H1 (cell line): ENCODE data around the gene KHSRP. TPM values are rescaled to one million over a fixed set of nuclear protein-coding genes. Genes with fewer than 3 reads are reported as not detected.

Experiments
- CEBPB ChIP-seq: IDR thresholded peaks from 2 replicates; pipeline ENCODE4 v1.6.1; 2012; ENCODE audit warnings: low read depth, low read length
- NANOG ChIP-seq: IDR thresholded peaks from 2 replicates; pipeline ENCODE4 v1.6.1; 2011; ENCODE audit warnings: low read length, low read depth, mild to moderate bottlenecking, inconsistent platforms; ENCODE audit not compliant: insufficient read depth, poor library complexity, severe bottlenecking
- POU5F1 ChIP-seq: IDR thresholded peaks from 2 replicates; pipeline ENCODE4 v1.6.1; 2011; ENCODE audit warnings: low read depth, mild to moderate bottlenecking, low read length, moderate library complexity
- RAD21 ChIP-seq, 2 experiments: IDR thresholded peaks in 1 of 2; conservative IDR thresholded peaks in 1 of 2; 2 replicates each; pipeline ENCODE4 v1.6.1; 2011; ENCODE audit warnings: low read depth in 2 of 2, low read length in 2 of 2, improper control_type of control experiment in 1 of 2, inconsistent platforms in 1 of 2, mild to moderate bottlenecking in 1 of 2, moderate library complexity in 1 of 2
- RBBP5 ChIP-seq: IDR thresholded peaks from 2 replicates; pipeline ENCODE4 v1.7.1; 2012; ENCODE audit warnings: low read depth, mild to moderate bottlenecking, inconsistent platforms, low read length, moderate library complexity, borderline replicate concordance
- TAF7 ChIP-seq: optimal IDR thresholded peaks from 2 replicates; pipeline ENCODE3; 2011; ENCODE audit warnings: low read depth, mild to moderate bottlenecking, inconsistent platforms, low read length, moderate library complexity, borderline replicate concordance
- polyA plus RNA-seq, 7 experiments: library from polyadenylated mRNA; depleted of rRNA in 3 of 7; stranded (reverse) in 5 of 7; unstranded in 2 of 7; fragments of >200 nt in 5 of 7; fragments of 200-250 nt in 2 of 7; gene quantifications; 1 replicate in 5 of 7; 2 replicates in 1 of 7; 4 replicates in 1 of 7; pipeline versions ENCODE4 v1.2.1 to v1.2.3, GENCODE V29; 2011 to 2013; ENCODE audit warnings: missing spikeins in 2 of 7, mixed read lengths in 2 of 7
- total RNA-seq: library from RNA; stranded (reverse); fragmentation: NEBNext Ultra II Directional; extraction: Animal tissue kit (Norgen Biotek cat#: 25700); gene quantifications from 2 replicates; pipeline ENCODE4 v1.2.1, GENCODE V29; 2021

The KHSRP gene
- total and polyA plus RNA-seq, 2 of the 8 experiments (the other 6 are each of a cell fraction or from before 2014, with no cell fraction given): 143 to 573 TPM

DNA sequence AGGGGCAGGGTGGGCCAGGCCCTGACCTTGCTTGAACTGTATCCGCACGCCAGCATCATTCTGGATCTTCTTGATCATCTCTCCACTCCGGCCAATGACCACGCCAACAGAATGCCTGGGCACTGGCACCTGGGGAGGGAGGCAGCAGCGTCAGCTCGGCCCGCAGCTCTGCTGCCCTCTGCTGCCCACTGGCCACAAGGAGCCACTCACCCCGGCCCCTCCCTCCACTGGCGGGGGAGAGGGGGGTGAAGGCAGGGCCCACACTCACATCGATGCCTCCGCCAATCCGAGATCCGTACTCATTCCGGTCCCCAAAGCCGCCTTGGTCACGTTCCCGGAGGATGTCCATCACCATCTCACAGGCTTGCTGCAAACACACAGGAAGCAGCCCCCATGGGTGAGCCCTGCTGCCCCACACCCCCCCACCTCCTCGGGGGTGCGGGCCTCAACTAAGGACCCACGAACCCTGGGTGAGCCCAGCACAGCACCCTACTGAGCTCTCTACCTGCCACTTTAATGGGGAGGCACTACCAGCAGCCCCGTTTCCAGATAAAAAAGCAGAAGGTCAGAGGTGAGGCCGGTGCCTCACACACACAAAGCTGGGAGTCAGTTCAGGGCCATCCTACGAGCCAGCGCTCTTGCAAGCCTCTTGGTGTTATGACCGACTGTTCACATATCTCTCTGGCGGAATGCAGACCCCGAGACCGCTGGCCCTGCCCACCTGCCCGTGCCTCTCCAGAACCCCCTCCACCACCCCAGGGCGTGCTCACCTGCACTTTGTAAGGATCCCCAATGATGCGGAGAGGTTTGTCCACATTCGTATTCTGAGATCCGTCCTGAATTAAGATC lies 6.7 kb downstream of the KHSRP start (continued):
- TF ChIP-seq NANOG (no peak), RBBP5 (no peak), CEBPB (no peak), TAF7 (no peak), RAD21 (IDR thresholded peaks at IDR 0.05 in 1 of 2, conservative IDR thresholded peaks at IDR 0.05 in 1 of 2; ENCODE audit: low read depth in 2 of 2, low read length in 2 of 2) (peak; percentile 20 to 46; a peak in 2 of 4 replicates), POU5F1 (no peak)
- TF ChIP-seq, all 59 proteins: peak for 3
